ENCODE results near the gene RASD1.

Gene RASD1

GRCh38 chr17:17496189-17497064 is at the start of gene RASD1:
Gene RASD1 (minus strand): TSS chr17:17496395. CDS start chr17:17496181, 214 bp downstream.
- peak; percentile 92 to 96 for DNase-seq

- DNase-seq, result no peak
Observed at GRCh38 chr17:17545984-17546383, 49.8 kb upstream of the RASD1 start.

DNA sequence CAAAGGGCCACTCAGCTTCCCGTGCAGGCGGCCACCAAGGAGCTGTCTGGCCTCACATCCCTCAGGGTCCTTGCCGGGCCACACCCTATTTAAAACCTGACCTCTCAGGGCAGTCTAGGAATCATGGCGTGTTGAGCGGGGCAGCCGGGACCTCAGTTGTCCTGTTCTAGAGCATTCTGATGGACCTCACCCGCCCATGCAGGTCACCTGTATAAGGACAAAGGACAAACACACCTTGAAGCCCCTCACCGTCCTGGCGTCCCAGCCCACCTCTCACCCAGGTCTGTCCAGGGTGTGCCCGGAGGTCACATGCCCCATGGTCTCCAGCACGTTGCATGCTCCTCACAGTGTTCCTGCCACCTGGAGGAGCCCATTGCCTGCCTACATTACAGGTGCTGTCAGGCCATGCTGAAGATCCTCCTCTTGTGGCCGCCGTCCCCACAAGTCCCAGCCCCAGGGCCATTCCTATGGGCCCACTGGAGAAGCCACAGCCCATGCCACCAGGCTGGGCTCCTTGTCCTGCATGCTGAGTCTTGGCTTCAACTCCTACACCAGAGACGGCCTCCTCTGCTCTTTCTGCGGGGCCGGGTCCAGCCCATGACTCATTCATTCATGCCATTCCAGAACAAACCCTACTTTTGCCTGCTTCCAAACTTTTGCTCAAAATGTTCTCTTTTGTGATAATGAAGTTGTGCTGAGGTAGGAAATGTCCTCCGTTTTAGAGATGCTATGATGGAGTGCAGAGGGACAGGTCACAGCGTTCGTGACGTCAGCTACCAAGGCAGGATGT is 49.0 kb upstream of the RASD1 start:
- no peak for DNase-seq

GRCh38 chr17:17542906-17543635 is 46.9 kb upstream of the RASD1 start:
- DNase-seq, result no peak

GRCh38 chr17:17541640-17542001 is 45.4 kb upstream of the RASD1 start:
- no peak for DNase-seq

- DNase-seq, result peak in 1 of 2 experiments; percentile 58
Observed at GRCh38 chr17:17540935-17541639, 44.9 kb upstream of the RASD1 start.

DNA sequence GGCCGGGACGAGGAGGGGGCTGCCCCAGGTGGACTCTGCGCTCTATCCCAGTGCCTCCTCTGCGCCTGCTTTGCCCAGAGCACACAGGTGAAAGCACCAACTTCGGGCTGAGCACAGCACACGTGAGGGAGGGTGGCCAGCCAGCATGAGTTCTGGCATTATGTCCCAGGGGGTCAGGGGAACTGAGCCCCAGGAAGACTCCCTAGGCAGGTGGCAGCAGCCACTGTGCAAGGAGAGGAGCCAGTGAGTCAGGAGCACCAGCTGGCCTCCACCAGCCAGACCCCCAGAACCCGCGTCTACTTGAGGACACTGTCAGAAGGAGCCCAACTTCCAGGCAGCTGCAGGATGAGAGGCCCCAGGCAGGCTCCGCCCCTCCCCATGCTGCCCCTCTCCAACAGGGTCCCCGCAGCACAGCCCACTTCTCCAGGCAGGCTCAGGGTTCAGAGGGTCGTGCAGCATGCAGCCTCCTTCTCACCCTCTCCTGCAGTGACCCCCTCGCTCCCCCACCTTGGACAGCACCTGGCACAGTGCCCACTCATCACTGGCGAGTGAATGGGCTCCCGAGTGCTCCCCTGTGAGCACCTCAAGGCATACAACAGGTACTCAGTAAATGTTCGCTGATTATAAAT is 44.2 kb upstream of the RASD1 start:
- peak; percentile 79 to 87 for DNase-seq

DNA sequence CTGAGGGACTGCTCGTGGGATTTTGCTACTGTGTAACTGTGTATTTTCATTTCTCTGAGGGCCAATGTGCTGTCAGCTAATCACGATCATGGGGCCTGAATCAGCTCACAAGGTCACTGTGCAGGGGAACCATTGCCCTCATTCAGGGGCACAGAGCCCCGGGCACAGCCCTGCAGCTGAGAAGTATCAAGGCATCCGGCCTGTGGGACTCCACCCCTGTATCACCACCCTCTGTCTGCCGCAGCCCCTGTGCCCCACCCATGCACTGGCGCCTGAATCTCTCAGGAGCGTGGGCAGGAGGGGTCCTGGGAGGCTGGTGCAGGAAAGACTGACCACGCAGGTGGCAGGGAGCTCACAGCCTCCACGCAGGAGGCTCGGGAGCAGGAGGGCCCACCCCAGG is 43.4 kb upstream of the RASD1 start:
- DNase-seq, result peak in 1 of 2 experiments; percentile 43

- peak; percentile 100 for DNase-seq
Observed at GRCh38 chr17:17538417-17539391, 42.5 kb upstream of the RASD1 start.

DNA sequence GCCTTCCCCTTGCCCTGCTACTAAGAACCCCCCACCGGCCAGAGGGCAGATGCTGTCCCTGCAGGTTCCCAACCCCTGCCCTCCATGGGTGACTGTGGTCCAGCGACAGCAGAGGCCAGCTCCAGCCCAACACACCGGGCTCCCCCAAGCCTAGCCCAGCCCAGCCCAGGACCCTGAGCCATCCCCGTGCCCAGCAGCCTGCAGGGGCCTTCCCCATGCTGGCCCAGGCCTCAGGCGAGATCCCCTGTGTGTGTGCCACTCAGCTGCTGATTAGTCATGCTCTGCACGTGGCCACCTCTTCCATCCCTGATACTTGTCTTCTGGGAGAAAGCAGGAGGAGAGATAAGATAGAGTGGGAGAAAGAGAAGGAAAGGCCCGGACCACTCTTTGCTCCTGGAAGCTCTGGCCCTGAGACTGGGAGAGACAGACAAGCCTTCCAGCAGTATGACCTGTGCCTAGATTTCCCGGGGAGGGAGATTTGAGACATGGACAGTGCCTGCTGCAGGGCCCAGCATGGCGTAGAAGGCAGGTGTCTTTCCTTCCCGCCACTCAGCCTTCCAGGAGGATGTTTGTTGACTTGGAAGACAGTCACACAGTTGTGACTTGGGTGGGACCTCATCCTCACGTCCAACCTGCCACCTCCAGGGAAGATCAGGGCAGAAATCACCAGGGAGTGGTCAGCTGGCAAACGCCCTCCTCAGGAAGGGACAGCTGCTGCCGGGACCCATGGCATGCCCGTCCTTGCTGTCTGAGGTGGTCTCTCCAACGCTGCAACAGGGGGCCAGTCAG is 41.3 kb upstream of the RASD1 start:
- DNase-seq, result peak; percentile 60 to 73

DNA sequence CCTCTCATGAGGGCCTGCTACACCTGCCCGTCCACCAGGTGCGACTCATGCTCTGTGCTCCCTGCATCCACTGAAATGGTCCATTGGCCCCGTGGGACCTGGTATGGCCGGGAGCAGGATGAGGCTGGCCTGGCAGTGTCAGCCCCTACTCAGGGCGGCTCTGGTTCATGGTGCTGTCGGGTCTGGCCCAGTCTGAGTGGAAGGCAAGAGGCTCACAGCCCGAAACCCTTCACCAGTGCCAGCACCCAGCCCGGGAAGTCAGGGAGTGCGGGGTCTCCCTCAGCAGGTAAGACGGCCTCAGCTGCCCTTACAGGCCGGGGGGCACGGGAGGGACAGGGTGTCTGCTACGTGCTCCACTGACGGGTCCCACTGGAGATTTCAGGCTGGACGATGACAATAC is 40.5 kb upstream of the RASD1 start:
- peak; percentile 75 to 77 for DNase-seq

GRCh38 chr17:17535957-17536356 is 39.8 kb upstream of the RASD1 start:
- DNase-seq, result peak; percentile 95 to 99

GRCh38 chr17:17533901-17534441 is 37.8 kb upstream of the RASD1 start:
- peak; percentile 97 for DNase-seq

GRCh38 chr17:17532991-17533390 is 36.8 kb upstream of the RASD1 start:
- no peak for DNase-seq

GRCh38 chr17:17531156-17531555 is 35.0 kb upstream of the RASD1 start:
- no peak for DNase-seq

DNA sequence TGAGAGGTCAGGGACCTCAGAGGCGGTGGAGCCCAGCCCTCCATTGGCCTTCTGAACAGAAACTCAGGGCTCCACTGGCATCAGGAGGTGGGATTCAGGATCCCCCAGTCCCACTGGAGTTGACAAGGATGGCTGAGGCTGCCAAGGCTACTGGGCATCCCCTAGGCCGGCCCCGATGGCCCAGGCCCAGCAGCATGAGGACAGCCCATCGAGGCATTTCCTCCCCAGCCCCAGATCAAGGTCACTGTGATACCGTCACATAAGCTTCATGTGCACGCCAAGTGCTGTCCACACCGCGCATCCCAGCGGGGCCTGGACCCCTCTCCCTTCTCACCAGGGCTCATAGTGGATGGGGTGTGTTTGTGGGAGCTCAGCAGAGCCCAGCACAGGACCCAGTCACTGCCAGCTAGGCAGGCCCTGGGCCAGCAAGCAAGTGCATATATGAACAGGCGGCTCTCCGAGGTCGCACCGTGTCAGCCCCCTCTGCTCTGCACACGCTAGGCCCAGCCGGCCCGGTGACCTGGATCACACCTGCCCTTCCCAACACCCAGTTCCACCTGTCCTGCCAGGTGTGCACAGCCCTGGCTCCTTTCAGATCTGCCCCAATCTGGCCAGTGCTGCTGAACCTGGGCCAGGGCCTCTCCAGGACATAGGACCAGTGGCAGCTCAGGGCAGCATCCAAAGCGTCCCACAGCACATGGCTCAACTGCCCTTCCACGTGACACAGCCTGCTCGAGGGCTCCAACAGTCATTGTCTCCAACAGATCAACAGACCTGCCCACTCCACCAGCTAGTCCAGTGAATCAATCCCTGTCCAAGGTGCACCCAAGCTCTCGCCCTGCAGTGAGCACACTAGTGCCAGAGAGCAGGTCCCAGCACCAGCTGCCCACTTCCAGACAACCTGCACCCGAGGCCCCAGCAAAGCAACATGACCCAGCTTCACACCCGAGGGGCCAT is 32.8 kb upstream of the RASD1 start:
- peak in 1 of 2 experiments; percentile 57 for DNase-seq

DNA sequence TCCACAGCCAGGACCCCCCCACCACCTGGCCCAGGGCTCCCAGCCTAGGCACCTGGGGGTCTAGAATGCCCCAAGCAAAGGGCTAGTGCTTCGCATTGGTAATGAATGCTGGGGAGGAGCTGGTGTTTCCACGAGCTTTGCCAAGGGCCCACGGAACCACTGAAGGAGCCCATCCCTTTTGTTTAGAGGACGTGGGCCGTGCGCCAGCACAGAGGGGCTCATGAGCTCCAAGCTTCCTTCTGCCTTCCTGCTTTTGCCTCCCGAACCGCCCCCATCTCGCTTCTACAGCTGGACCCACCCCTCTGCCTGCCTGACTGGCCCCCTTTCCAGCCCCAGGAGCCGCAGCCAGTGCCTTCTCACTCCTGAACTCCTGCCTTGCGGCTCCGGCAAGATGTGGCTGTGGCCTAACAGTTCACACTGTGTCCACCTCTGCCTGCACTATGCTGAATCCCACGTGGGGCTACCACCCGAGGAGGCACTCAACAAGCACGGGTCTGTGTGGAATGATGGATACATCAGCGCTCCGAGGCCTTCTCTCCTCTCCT is 31.8 kb upstream of the RASD1 start:
- no peak for DNase-seq

DNA sequence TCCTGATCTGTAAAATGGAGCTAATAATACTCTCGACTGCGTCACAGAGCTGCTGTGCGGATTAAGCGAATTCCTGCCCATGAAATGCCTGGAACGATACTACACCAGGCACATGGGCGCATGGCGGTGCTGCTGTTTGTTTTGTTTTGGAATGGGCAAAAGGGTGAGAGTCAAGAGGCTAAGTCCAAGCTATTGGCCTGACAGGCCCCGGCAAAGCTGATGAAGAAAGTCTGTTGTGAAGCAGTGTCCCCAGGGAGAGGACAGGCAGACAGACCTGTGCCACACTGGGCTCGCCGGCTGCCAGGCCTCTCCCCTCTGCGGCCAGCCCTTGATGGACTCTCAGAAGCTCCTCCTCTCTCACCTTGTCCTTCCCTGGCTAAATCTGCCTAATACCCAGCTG is 31.3 kb upstream of the RASD1 start:
- DNase-seq, result no peak
